ENCODE results near the gene TSC2. TPM values are rescaled to one million over a fixed set of nuclear protein-coding genes. Genes with fewer than 3 reads are reported as not detected.

TSC2 gene
- total RNA-seq, 1 donor from 2014 or later: 139 TPM

GRCh38 chr16:2076072-2076865 lies 28.5 kb downstream of the TSC2 start:
- H3K4me3 Mint-ChIP-seq: no peak overlapping the region
- POLR2A ChIA-PET: interaction anchor here (0.7 kb wide), 1 partner anchor 294 kb away, joined by 11 read pairs; no protein-coding TSS in a partner anchor
- H3K27ac Mint-ChIP-seq: no peak overlapping the region
- CTCF ChIA-PET: no interaction called here
- H3K9me3 Mint-ChIP-seq: no peaks in the 10 kb centered on the region
- intact Hi-C loops (cut with micrococcal nuclease): no loop called here
- H3K4me1 Mint-ChIP-seq: no peaks in the 10 kb centered on the region
- H3K27me3 Mint-ChIP-seq: no peaks in the 10 kb centered on the region
- peaks cover 57% of the 10 kb centered on the region for H3K36me3 Mint-ChIP-seq (ENCODE audit: low read depth)
- TF ChIP-seq CTCF (IDR thresholded peaks at IDR 0.05): no peak
- DNase-seq: no peak
- ATAC-seq (ENCODE audit: low read depth): no peak

- Mint-ChIP-seq H3K27me3 (no peaks in the 10 kb centered on the region), H3K9me3 (no peaks in the 10 kb centered on the region), H3K4me1 (no peaks in the 10 kb centered on the region), H3K4me3 (no peak overlapping the region), H3K36me3 (ENCODE audit: low read depth) (peaks cover 53% of the 10 kb centered on the region), H3K27ac (no peak overlapping the region)
- CTCF ChIA-PET: no interaction called here
- intact Hi-C loops (cut with micrococcal nuclease): no loop called here
- no peak for TF ChIP-seq CTCF (IDR thresholded peaks at IDR 0.05)
- DNase-seq (no peak), ATAC-seq (ENCODE audit: low read depth) (no peak)
- POLR2A ChIA-PET: no interaction called here
These were observed 29.2 kb downstream of the TSC2 start for GRCh38 chr16:2077016-2077415.

DNA sequence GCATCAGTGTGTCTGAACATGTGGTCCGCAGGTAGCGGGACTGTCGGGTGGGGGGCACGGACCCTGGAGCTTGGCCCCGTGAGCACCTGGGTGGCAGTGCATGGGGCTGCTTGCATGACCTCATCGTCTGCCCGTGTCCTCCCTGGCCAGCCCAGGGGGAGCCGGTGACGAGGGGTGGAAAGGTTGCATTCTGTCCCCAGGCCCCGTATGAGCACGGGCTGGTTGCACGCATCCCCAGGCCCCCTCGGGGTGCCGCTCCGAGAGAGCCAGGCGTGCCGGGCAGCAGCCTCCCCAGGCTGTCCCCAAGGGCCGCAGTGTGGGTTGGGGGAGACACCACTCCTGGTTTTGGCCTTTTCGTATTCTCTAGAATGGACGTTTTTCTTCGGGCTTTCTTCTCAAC lies 29.9 kb downstream of the TSC2 start:
- ChIA-PET CTCF (no interaction called here), POLR2A (no interaction called here)
- no peaks in the 10 kb centered on the region for H3K9me3 Mint-ChIP-seq
- ATAC-seq (ENCODE audit: low read depth) (no peak), DNase-seq (no peak)
- TF ChIP-seq CTCF (IDR thresholded peaks at IDR 0.05): no peak
- no peaks in the 10 kb centered on the region for H3K27me3 Mint-ChIP-seq
- intact Hi-C loops (cut with micrococcal nuclease): no loop called here
- no peak overlapping the region for H3K4me3 Mint-ChIP-seq
- H3K27ac Mint-ChIP-seq: no peak overlapping the region
- peaks cover 53% of the 10 kb centered on the region for H3K36me3 Mint-ChIP-seq (ENCODE audit: low read depth)
- no peaks in the 10 kb centered on the region for H3K4me1 Mint-ChIP-seq

GRCh38 chr16:2078096-2078495 lies 30.3 kb downstream of the TSC2 start:
- no peak for TF ChIP-seq CTCF (IDR thresholded peaks at IDR 0.05)
- POLR2A ChIA-PET: no interaction called here
- Mint-ChIP-seq H3K9me3 (no peaks in the 10 kb centered on the region), H3K4me1 (no peaks in the 10 kb centered on the region), H3K27ac (no peak overlapping the region), H3K36me3 (ENCODE audit: low read depth) (peaks cover 53% of the 10 kb centered on the region), H3K27me3 (no peaks in the 10 kb centered on the region), H3K4me3 (no peak overlapping the region)
- no peak for ATAC-seq (ENCODE audit: low read depth)
- intact Hi-C loops (cut with micrococcal nuclease): no loop called here
- CTCF ChIA-PET: no interaction called here
- DNase-seq: no peak

GRCh38 chr16:2078691-2079090 lies 30.9 kb downstream of the TSC2 start:
- H3K36me3 Mint-ChIP-seq (ENCODE audit: low read depth): peaks cover 50% of the 10 kb centered on the region
- H3K27me3 Mint-ChIP-seq: no peaks in the 10 kb centered on the region
- H3K9me3 Mint-ChIP-seq: no peaks in the 10 kb centered on the region
- no peak overlapping the region for H3K4me3 Mint-ChIP-seq
- TF ChIP-seq CTCF (IDR thresholded peaks at IDR 0.05): no peak
- intact Hi-C loops (cut with micrococcal nuclease): no loop called here
- no peak overlapping the region for H3K27ac Mint-ChIP-seq
- DNase-seq (no peak), ATAC-seq (ENCODE audit: low read depth) (no peak)
- no peaks in the 10 kb centered on the region for H3K4me1 Mint-ChIP-seq
- POLR2A ChIA-PET: no interaction called here
- CTCF ChIA-PET: no interaction called here
